K562 (cell line): ENCODE results near the gene EIF4EBP2. TPM values are rescaled to one million over a fixed set of nuclear protein-coding genes. Genes with fewer than 3 reads are reported as not detected.
A peak's percentile ranks its signal among the peaks of the same experiment; 100 is the strongest.

Experiments used
- BRD4 ChIP-seq: fragments of 200-600 bp; sonication (generic); IDR thresholded peaks from 2 replicates; pipeline ENCODE4 v1.6.1; 2017; ENCODE audit warnings: inconsistent platforms
- ELK1 ChIP-seq: sonication (generic); formaldehyde crosslinking; IDR thresholded peaks from 2 replicates; pipeline ENCODE4 v1.8.1; 2022; ENCODE audit warnings: missing genetic modification reagents
- HCFC1 ChIP-seq: IDR thresholded peaks from 2 replicates; pipeline ENCODE4 v1.6.1; 2012; ENCODE audit warnings: low read depth, low read length, improper control_type of control experiment
- KLF16 ChIP-seq: IDR thresholded peaks from 2 replicates; pipeline ENCODE4 v1.6.1; 2016; ENCODE audit warnings: antibody characterized with exemption
- RB1 ChIP-seq: fragments of 450-650 bp; IDR thresholded peaks from 2 replicates; pipeline ENCODE4 v1.6.1; 2017; ENCODE audit warnings: low read depth, mild to moderate bottlenecking
- RCOR1 ChIP-seq, 2 experiments: IDR thresholded peaks; 2 replicates each; pipeline ENCODE4 v1.6.1; 2012; ENCODE audit warnings: low read depth in 2 of 2, low read length in 2 of 2, borderline replicate concordance in 1 of 2, improper control_type of control experiment in 1 of 2
- SMAD3 ChIP-seq: fragments of 450-650 bp; formaldehyde crosslinking; conservative IDR thresholded peaks from 2 replicates; pipeline ENCODE4 v1.4.0; 2020; ENCODE audit warnings: mild to moderate bottlenecking
- SMC3 ChIP-seq: conservative IDR thresholded peaks from 2 replicates; pipeline ENCODE4 v1.6.1; 2011; ENCODE audit warnings: low read depth, low read length, improper control_type of control experiment; ENCODE audit not compliant: insufficient read depth
- STAT6 ChIP-seq: sonication (generic); formaldehyde crosslinking; IDR thresholded peaks from 2 replicates; pipeline ENCODE4 v1.8.1; 2023; ENCODE audit warnings: mild to moderate bottlenecking, missing genetic modification reagents
- polyA plus RNA-seq, 8 experiments: library from polyadenylated mRNA; depleted of rRNA in 4 of 8; stranded (reverse) in 5 of 8; unstranded in 3 of 8; fragments of >200 nt; fragmentation: Nextera tagmentation in 2 of 8; fragmentation: Illumina TruSeq in 1 of 8; extraction: Ambion mirVana in 2 of 8; extraction: Trizol in 1 of 8; gene quantifications; 2 replicates each; pipeline versions ENCODE4 v1.2.1 to v1.2.3, GENCODE V29; 2011 to 2014; ENCODE audit warnings: inconsistent platforms in 1 of 8, missing spikeins in 1 of 8
- total RNA-seq, 7 experiments: library from RNA; depleted of rRNA in 6 of 7; stranded (reverse); fragments of >200 nt in 6 of 7; fragmentation: Illumina TruSeq in 2 of 7; extraction: Trizol in 2 of 7; gene quantifications; 2 replicates each; pipeline versions ENCODE4 v1.2.1 to v1.2.3, GENCODE V29; 2011 to 2021; ENCODE audit warnings: low replicate concordance in 1 of 7
- TF ChIP-seq, protein P1 (sequence below): fragments of 250-450 bp; sonication (Bioruptor Pico); IDR thresholded peaks from 2 replicates; pipeline ENCODE4 v1.8.0; 2022; ENCODE audit warnings: inconsistent platforms, mild to moderate bottlenecking, moderate library complexity, borderline replicate concordance
- TF ChIP-seq, protein P2 (sequence below), 3 experiments: IDR thresholded peaks in 2 of 3; conservative IDR thresholded peaks in 1 of 3; 2 replicates each; pipeline ENCODE4 v1.5.1; 2011 to 2012; ENCODE audit warnings: low read length in 3 of 3, mild to moderate bottlenecking in 3 of 3, control low read depth in 2 of 3, improper control_type of control experiment in 1 of 3, inconsistent platforms in 1 of 3, low read depth in 1 of 3, mixed read lengths in 1 of 3, moderate library complexity in 1 of 3; ENCODE audit not compliant: insufficient read depth in 2 of 3
- TF ChIP-seq, protein P3 (sequence below): sonication (generic); formaldehyde crosslinking; IDR thresholded peaks from 2 replicates; pipeline ENCODE4 v1.8.0; 2022; ENCODE audit warnings: missing genetic modification reagents, mild to moderate bottlenecking, moderate library complexity, borderline replicate concordance

Gene EIF4EBP2
- total and polyA plus RNA-seq, 9 of the 15 experiments (the other 6 are each of a cell fraction or from before 2014, with no cell fraction given), result 16.1 to 67.5 (median 38.3) TPM

DNA sequence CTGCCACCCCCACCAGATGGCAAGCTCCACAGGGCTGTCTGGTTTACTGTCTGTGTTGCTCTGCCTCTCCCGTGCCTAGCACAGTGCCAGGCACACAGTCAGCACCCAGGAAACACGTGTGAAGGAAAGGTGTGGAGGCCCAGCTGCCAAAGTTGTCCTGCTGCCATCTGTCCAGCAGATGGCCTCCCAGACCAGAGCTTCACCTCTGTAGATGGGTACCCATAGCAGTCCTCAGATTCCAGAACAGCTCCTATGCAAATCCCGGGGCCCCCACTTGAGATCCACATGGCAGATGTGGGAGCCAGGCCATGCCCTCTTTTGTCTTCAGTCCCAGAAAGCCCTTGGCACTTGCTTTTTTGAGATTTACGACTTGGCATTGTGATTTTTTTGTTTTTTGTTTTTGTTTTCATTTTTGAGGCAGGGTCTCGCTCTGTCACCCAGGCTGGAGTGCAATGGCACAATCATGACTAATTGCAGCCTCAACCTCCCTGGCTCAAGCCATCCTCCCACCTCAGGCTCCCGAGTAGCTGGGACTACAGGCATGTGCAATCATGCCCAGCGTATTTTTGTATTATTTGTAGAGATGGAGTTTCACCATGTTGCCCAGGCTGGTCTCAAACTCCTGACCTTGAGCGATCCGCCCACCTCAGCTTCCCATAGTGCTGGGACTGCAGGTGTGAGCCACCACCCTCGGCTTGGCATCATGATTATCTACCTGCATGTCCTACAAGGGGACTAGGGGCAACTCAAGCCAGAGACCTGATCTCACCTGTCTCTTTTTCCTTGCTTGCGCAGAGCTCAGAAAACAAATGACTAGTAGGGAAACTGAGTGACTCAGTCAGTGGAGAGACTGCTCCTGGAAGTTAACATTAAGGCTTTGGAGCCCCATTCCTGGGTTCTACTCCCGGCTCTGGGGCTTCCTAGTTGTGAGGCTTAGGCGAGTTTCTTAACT, 57.7 kb downstream of the EIF4EBP2 start (continued):
- TF ChIP-seq, protein P1, sequence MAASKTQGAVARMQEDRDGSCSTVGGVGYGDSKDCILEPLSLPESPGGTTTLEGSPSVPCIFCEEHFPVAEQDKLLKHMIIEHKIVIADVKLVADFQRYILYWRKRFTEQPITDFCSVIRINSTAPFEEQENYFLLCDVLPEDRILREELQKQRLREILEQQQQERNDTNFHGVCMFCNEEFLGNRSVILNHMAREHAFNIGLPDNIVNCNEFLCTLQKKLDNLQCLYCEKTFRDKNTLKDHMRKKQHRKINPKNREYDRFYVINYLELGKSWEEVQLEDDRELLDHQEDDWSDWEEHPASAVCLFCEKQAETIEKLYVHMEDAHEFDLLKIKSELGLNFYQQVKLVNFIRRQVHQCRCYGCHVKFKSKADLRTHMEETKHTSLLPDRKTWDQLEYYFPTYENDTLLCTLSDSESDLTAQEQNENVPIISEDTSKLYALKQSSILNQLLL, result no peak
- peak; percentile 92 for TF ChIP-seq SMC3
- TF ChIP-seq HCFC1, result no peak
- TF ChIP-seq KLF16, result peak; percentile 36; the same call in 1 of the 2 replicates
- peak in 1 of 2 experiments; percentile 46; a peak in 1 of 4 replicates for TF ChIP-seq RCOR1 (IDR thresholded peaks at IDR 0.05; ENCODE audit: borderline replicate concordance in 1 of 2, low read depth in 2 of 2, low read length in 2 of 2)
- no peak for TF ChIP-seq BRD4
- TF ChIP-seq SMAD3 (CRISPR knock-in tag), result no peak
- TF ChIP-seq RB1, result peak; percentile 43; the same call in 1 of the 2 replicates
- no peak for TF ChIP-seq STAT6 (CRISPR knock-in tag)
- TF ChIP-seq, protein P2, sequence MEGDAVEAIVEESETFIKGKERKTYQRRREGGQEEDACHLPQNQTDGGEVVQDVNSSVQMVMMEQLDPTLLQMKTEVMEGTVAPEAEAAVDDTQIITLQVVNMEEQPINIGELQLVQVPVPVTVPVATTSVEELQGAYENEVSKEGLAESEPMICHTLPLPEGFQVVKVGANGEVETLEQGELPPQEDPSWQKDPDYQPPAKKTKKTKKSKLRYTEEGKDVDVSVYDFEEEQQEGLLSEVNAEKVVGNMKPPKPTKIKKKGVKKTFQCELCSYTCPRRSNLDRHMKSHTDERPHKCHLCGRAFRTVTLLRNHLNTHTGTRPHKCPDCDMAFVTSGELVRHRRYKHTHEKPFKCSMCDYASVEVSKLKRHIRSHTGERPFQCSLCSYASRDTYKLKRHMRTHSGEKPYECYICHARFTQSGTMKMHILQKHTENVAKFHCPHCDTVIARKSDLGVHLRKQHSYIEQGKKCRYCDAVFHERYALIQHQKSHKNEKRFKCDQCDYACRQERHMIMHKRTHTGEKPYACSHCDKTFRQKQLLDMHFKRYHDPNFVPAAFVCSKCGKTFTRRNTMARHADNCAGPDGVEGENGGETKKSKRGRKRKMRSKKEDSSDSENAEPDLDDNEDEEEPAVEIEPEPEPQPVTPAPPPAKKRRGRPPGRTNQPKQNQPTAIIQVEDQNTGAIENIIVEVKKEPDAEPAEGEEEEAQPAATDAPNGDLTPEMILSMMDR (IDR thresholded peaks at IDR 0.05 in 2 of 3, conservative IDR thresholded peaks at IDR 0.05 in 1 of 3; ENCODE audit: insufficient read depth in 2 of 3, low read depth in 1 of 3, low read length in 3 of 3), result peak; percentile 92 to 95 (median 94)
- TF ChIP-seq ELK1, result no peak
- TF ChIP-seq, protein P3, sequence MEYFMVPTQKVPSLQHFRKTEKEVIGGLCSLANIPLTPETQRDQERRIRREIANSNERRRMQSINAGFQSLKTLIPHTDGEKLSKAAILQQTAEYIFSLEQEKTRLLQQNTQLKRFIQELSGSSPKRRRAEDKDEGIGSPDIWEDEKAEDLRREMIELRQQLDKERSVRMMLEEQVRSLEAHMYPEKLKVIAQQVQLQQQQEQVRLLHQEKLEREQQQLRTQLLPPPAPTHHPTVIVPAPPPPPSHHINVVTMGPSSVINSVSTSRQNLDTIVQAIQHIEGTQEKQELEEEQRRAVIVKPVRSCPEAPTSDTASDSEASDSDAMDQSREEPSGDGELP (CRISPR knock-in tag), result peak; percentile 70; the same call in 1 of the 2 replicates
